ENCODE results near the gene POLK.
"Not testable (repeated sequence)": the region's sequence is repeated elsewhere in the genome, so short reads cannot be mapped to it uniquely, and the experiment has no call there.

POLK gene

GRCh38 chr5:75511435-75512382 is at the start of gene POLK, which contains the start of gene CERT1:
Gene POLK (plus strand): TSS chr5:75511891.
Gene CERT1 (minus strand): TSS chr5:75511629. CDS start chr5:75511207, 422 bp downstream.
- DNase-seq (ENCODE audit: low read depth, low spot score): peak; percentile 92

GRCh38 chr5:75463726-75464125 is 48.0 kb upstream of the POLK start:
- no peak for DNase-seq (ENCODE audit: low read depth, low spot score)

- no peak for DNase-seq (ENCODE audit: low read depth, low spot score)
Observed at GRCh38 chr5:75465480-75465879, 46.2 kb upstream of the POLK start.

- no peak for DNase-seq (ENCODE audit: low read depth, low spot score)
Observed at GRCh38 chr5:75466006-75466716, 45.5 kb upstream of the POLK start.

- DNase-seq (ENCODE audit: low read depth, low spot score): no peak
Observed at GRCh38 chr5:75468593-75468992, 43.1 kb upstream of the POLK start.

GRCh38 chr5:75469017-75469416 is 42.7 kb upstream of the POLK start:
- no peak for DNase-seq (ENCODE audit: low read depth, low spot score)

GRCh38 chr5:75471193-75471592 is 40.5 kb upstream of the POLK start:
- no peak for DNase-seq (ENCODE audit: low read depth, low spot score)

- no peak for DNase-seq (ENCODE audit: low read depth, low spot score)
Observed at GRCh38 chr5:75472973-75473372, 38.7 kb upstream of the POLK start.

- DNase-seq (ENCODE audit: low read depth, low spot score): no peak
Observed at GRCh38 chr5:75473463-75473862, 38.2 kb upstream of the POLK start.

- DNase-seq (ENCODE audit: low read depth, low spot score): no peak
Observed at GRCh38 chr5:75475364-75475763, 36.3 kb upstream of the POLK start.

GRCh38 chr5:75481024-75481423 is 30.7 kb upstream of the POLK start:
- DNase-seq (ENCODE audit: low read depth, low spot score): no peak

- no peak for DNase-seq (ENCODE audit: low read depth, low spot score)
Observed at GRCh38 chr5:75482482-75482881, 29.2 kb upstream of the POLK start.

GRCh38 chr5:75484605-75485004 is 27.1 kb upstream of the POLK start:
- DNase-seq (ENCODE audit: low read depth, low spot score): no peak

- not testable (repeated sequence) for DNase-seq (ENCODE audit: low read depth, low spot score)
Observed at GRCh38 chr5:75489847-75490246, 21.8 kb upstream of the POLK start.

GRCh38 chr5:75491621-75492020 is 20.1 kb upstream of the POLK start:
- DNase-seq (ENCODE audit: low read depth, low spot score): no peak

- no peak for DNase-seq (ENCODE audit: low read depth, low spot score)
Observed at GRCh38 chr5:75496026-75496425, 15.7 kb upstream of the POLK start.

GRCh38 chr5:75498208-75498777 is 13.4 kb upstream of the POLK start:
- DNase-seq (ENCODE audit: low read depth, low spot score): no peak

- DNase-seq (ENCODE audit: low read depth, low spot score): not testable (repeated sequence)
Observed at GRCh38 chr5:75498875-75499274, 12.8 kb upstream of the POLK start.

- not testable (repeated sequence) for DNase-seq (ENCODE audit: low read depth, low spot score)
Observed at GRCh38 chr5:75505112-75505511, 6.6 kb upstream of the POLK start.

- no peak for DNase-seq (ENCODE audit: low read depth, low spot score)
Observed at GRCh38 chr5:75507841-75508240, 3.9 kb upstream of the POLK start.

GRCh38 chr5:75509546-75509945 is 2.1 kb upstream of the POLK start:
- DNase-seq (ENCODE audit: low read depth, low spot score): no peak

- no peak for DNase-seq (ENCODE audit: low read depth, low spot score)
Observed at GRCh38 chr5:75509956-75510355, 1.7 kb upstream of the POLK start.
